Measurements from ENCODE around the gene BIRC2. TPM values are rescaled to one million over a fixed set of nuclear protein-coding genes. Genes with fewer than 3 reads are reported as not detected.

BIRC2 gene
- total and polyA plus RNA-seq, 2 experiments from 2014 or later = 15.3 to 25.2 TPM

DNA sequence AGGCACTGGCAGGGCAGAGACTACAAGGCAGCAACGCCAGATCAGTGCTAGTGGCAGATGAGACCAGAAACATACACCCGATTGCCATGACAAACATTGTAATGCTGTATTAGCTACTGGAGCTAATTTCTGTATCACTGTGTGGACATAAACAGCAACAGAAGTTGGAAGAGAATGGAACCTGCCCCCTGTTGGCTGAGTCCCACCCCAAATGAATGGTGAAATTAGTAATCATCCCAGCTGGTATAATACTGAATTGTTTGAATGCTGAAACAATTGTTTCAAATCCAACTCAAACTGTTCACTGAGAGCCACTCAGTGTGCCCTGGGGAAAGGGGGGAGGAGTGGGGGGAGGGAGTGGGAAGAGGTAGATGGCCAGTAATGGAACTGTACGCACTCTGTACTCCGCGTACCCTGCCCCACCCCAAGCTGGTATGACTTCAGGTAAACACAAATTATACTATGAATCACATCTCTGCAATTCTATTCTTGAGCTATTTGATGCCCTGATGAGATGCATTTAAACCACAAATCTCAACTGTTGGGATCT is 40.9 kb upstream of the BIRC2 start:
- Mint-ChIP-seq H3K9me3 (peaks cover 23% of the 10 kb centered on the region), H3K4me1 (peaks cover 12% of the 10 kb centered on the region), H3K36me3 (ENCODE audit: low read depth) (peaks cover 16% of the 10 kb centered on the region), H3K27me3 (ENCODE audit: insufficient read depth, low read depth, poor library complexity) (peaks cover 3% of the 10 kb centered on the region), H3K27ac (no peak overlapping the region), H3K4me3 (no peak overlapping the region)
- Histone ChIP-seq H3K9me2 (ENCODE audit: insufficient read depth) (peaks cover 8% of the 10 kb centered on the region; the same call in 1 of the 2 replicates), H3K4me1 (ENCODE audit: insufficient read depth) (peaks cover 11% of the 10 kb centered on the region), H3K4me3 (no peak overlapping the region), H3K79me2 (replicated peaks; ENCODE audit: insufficient read depth) (no peaks in the 10 kb centered on the region), H3K36me3 (ENCODE audit: insufficient read depth) (no peaks in the 10 kb centered on the region; the same call in none of the 2 replicates), H3K4me2 (no peak overlapping the region), H3F3A (replicated peaks; ENCODE audit: low read depth) (no peaks in the 10 kb centered on the region), H4K20me1 (replicated peaks; ENCODE audit: insufficient read depth) (no peaks in the 10 kb centered on the region), H3K27ac (ENCODE audit: low read depth) (no peak overlapping the region), H2AFZ (peak overlapping the region; percentile 18; the same call in 1 of the 2 replicates), H3K27me3 (ENCODE audit: insufficient read depth) (no peaks in the 10 kb centered on the region)
- ATAC-seq = no peak
- DNase-seq (ENCODE audit: low spot score) = no peak
- no peak for TF ChIP-seq CREB1 (CRISPR knock-in tag; IDR thresholded peaks at IDR 0.05; ENCODE audit: low read depth)
- no peak for TF ChIP-seq POLR2AphosphoS5 (IDR thresholded peaks at IDR 0.05; ENCODE audit: low read depth)
- no peak for TF ChIP-seq ZNF331 (CRISPR knock-in tag; IDR thresholded peaks at IDR 0.05; ENCODE audit: low read depth)
- TF ChIP-seq EZH2phosphoT487 (IDR thresholded peaks at IDR 0.05; ENCODE audit: unreplicated experiment) = no peak
- no peak for TF ChIP-seq EZH2 (IDR thresholded peaks at IDR 0.05; ENCODE audit: low read depth, unreplicated experiment)
- TF ChIP-seq, protein P1, sequence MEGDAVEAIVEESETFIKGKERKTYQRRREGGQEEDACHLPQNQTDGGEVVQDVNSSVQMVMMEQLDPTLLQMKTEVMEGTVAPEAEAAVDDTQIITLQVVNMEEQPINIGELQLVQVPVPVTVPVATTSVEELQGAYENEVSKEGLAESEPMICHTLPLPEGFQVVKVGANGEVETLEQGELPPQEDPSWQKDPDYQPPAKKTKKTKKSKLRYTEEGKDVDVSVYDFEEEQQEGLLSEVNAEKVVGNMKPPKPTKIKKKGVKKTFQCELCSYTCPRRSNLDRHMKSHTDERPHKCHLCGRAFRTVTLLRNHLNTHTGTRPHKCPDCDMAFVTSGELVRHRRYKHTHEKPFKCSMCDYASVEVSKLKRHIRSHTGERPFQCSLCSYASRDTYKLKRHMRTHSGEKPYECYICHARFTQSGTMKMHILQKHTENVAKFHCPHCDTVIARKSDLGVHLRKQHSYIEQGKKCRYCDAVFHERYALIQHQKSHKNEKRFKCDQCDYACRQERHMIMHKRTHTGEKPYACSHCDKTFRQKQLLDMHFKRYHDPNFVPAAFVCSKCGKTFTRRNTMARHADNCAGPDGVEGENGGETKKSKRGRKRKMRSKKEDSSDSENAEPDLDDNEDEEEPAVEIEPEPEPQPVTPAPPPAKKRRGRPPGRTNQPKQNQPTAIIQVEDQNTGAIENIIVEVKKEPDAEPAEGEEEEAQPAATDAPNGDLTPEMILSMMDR (conservative IDR thresholded peaks at IDR 0.05; ENCODE audit: low read depth in 2 of 2) = peak; percentile 29 to 34

DNA sequence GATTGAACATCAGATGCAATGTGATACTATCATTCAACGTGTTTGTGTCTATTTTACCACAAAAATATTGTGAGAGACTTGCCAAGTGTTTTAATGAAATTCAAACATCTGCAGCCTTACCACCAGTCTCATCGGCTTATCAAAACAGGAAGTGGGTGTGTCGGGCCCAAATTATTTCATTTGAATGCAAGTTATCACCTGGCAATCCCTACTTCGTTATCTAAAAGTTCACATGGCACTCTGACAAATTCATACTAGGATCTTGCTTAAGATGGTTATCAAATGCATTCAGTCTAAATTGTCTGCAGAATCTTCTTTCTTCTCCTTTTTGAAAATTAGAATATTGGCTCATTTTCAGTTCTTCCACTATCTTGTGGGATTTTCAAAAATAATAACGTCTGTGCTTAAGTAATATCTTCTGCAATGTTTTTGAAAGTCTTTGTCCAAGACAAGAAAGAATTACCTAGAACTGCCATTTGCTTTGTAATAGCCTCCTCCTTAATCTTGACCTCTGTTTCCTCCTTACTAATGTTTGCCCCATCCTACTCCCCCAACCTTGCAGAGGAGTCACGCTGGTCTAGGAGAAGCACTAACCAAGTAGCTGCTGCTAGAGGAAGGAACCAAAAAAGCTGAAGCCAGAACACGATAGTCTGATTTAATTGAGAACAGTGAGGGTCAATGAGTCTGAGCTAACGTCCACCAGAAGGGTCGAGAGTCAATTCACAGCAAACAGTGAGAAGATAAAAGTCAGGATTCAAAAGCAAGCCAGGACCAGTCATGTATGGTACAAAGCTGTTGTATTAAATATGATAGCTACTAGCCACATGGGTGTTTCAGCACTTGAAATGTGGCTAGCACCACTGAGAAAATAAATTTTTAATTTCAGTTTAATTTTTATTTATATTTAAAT is 39.9 kb upstream of the BIRC2 start:
- Histone ChIP-seq H3K4me2 (no peak overlapping the region), H3K79me2 (replicated peaks; ENCODE audit: insufficient read depth) (no peaks in the 10 kb centered on the region), H2AFZ (peak overlapping the region; percentile 77; the same call in 1 of the 2 replicates), H3K27me3 (ENCODE audit: insufficient read depth) (no peaks in the 10 kb centered on the region), H3K9me2 (ENCODE audit: insufficient read depth) (peaks cover 8% of the 10 kb centered on the region; the same call in 1 of the 2 replicates), H3K4me1 (ENCODE audit: insufficient read depth) (peaks cover 11% of the 10 kb centered on the region), H3K36me3 (ENCODE audit: insufficient read depth) (no peaks in the 10 kb centered on the region; the same call in none of the 2 replicates), H4K20me1 (replicated peaks; ENCODE audit: insufficient read depth) (no peaks in the 10 kb centered on the region), H3K4me3 (no peak overlapping the region), H3F3A (replicated peaks; ENCODE audit: low read depth) (no peaks in the 10 kb centered on the region), H3K27ac (ENCODE audit: low read depth) (no peak overlapping the region)
- H3K27me3 Mint-ChIP-seq (ENCODE audit: insufficient read depth, low read depth, poor library complexity) = peaks cover 6% of the 10 kb centered on the region
- peaks cover 13% of the 10 kb centered on the region for H3K9me3 Mint-ChIP-seq
- H3K4me1 Mint-ChIP-seq = peaks cover 12% of the 10 kb centered on the region
- no peak for DNase-seq (ENCODE audit: low spot score)
- no peak overlapping the region for H3K4me3 Mint-ChIP-seq
- H3K36me3 Mint-ChIP-seq (ENCODE audit: low read depth) = peaks cover 6% of the 10 kb centered on the region
- no peak for ATAC-seq
- 0 out of 2 replicates have a peak overlapping the region, but pooled peaks have one; percentile 12 for H3K27ac Mint-ChIP-seq
- no peak for TF ChIP-seq REST (IDR thresholded peaks at IDR 0.05; ENCODE audit: unreplicated experiment)
- no peak for TF ChIP-seq CREB1 (CRISPR knock-in tag; IDR thresholded peaks at IDR 0.05; ENCODE audit: low read depth)
- TF ChIP-seq STAT1 (IDR thresholded peaks at IDR 0.05; ENCODE audit: unreplicated experiment) = no peak
- TF ChIP-seq JUNB (IDR thresholded peaks at IDR 0.05; ENCODE audit: unreplicated experiment) = no peak
- TF ChIP-seq ETS1 (IDR thresholded peaks at IDR 0.05) = no peak

All from GM23338 (cell line).